GM18909 (cell line): ENCODE measurements around the gene DIAPH2.

Experiments
- ATAC-seq: cut with Tn5 transposase; IDR thresholded peaks from one replicate; pipeline ENCODE4 v1.9.1; 2021; ENCODE audit warnings: mild to moderate bottlenecking; ENCODE audit not compliant: unreplicated experiment, poor library complexity

The DIAPH2 gene

GRCh38 chrX:97027384-97027922 is 342.8 kb downstream of the DIAPH2 start:
- no peak for ATAC-seq

GRCh38 chrX:97030463-97030862 is 345.8 kb downstream of the DIAPH2 start:
- ATAC-seq: no peak

GRCh38 chrX:97030947-97031346 is 346.3 kb downstream of the DIAPH2 start:
- no peak for ATAC-seq

GRCh38 chrX:97039363-97040029 is 354.9 kb downstream of the DIAPH2 start:
- peak; percentile 91 for ATAC-seq

GRCh38 chrX:97045470-97045869 is 360.8 kb downstream of the DIAPH2 start:
- no peak for ATAC-seq

GRCh38 chrX:97046867-97047266 is 362.2 kb downstream of the DIAPH2 start:
- ATAC-seq: no peak

- ATAC-seq: no peak
These were observed 365.8 kb downstream of the DIAPH2 start for GRCh38 chrX:97050392-97050791.

GRCh38 chrX:97057349-97057909 is 372.8 kb downstream of the DIAPH2 start:
- ATAC-seq: no peak

- no peak for ATAC-seq
These were observed 375.4 kb downstream of the DIAPH2 start for GRCh38 chrX:97060020-97060419.

GRCh38 chrX:97065066-97065465 is 380.4 kb downstream of the DIAPH2 start:
- ATAC-seq: no peak

GRCh38 chrX:97065973-97066372 is 381.3 kb downstream of the DIAPH2 start:
- ATAC-seq: no peak

GRCh38 chrX:97066381-97066780 is 381.7 kb downstream of the DIAPH2 start:
- ATAC-seq: no peak

GRCh38 chrX:97070346-97070745 is 385.7 kb downstream of the DIAPH2 start:
- no peak for ATAC-seq

GRCh38 chrX:97074400-97074799 is 389.8 kb downstream of the DIAPH2 start:
- no peak for ATAC-seq

GRCh38 chrX:97089116-97089515 is 404.5 kb downstream of the DIAPH2 start:
- ATAC-seq: no peak

GRCh38 chrX:97096385-97096784 is 411.7 kb downstream of the DIAPH2 start:
- no peak for ATAC-seq

GRCh38 chrX:97102938-97103337 is 418.3 kb downstream of the DIAPH2 start:
- no peak for ATAC-seq

GRCh38 chrX:97109730-97110129 is 425.1 kb downstream of the DIAPH2 start:
- ATAC-seq: no peak

GRCh38 chrX:97117572-97117971 is 432.9 kb downstream of the DIAPH2 start:
- no peak for ATAC-seq

GRCh38 chrX:97119474-97120109 is 434.9 kb downstream of the DIAPH2 start:
- no peak for ATAC-seq

GRCh38 chrX:97123001-97123400 is 438.4 kb downstream of the DIAPH2 start:
- no peak for ATAC-seq

GRCh38 chrX:97126020-97126419 is 441.4 kb downstream of the DIAPH2 start:
- no peak for ATAC-seq
